GM18505 (cell line): Measurements from ENCODE around the gene DLGAP1.

Experiments used
- ATAC-seq: cut with Tn5 transposase; IDR thresholded peaks from one replicate; pipeline ENCODE4 v1.9.1; 2021; ENCODE audit not compliant: unreplicated experiment
- POLR2A ChIP-seq: IDR thresholded peaks from 4 replicates; pipeline ENCODE4 v1.6.1; 2011; ENCODE audit warnings: borderline replicate concordance; ENCODE audit not compliant: insufficient read depth, insufficient read length; ENCODE audit errors: extremely low read depth

Gene DLGAP1

DNA sequence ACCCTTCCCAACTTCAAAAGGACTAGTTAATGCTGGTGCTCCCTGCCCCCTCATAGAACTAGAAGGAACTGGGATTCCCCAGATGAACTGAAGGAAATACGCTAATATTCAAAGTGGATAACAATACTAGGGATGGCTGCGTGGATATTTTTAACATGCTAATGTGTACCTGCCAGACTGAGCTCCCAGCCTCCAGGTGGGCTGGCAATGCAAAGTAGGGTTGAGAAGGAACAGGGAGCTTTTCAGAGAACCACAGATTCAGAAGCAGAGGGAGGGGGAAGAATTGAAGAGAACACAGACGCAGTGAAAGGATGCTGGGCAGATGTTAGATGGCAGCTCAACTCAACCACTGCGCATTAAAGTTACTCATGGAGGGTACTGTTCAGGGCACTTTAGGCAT is 650.8 kb downstream of the DLGAP1 start:
- TF ChIP-seq POLR2A = no peak
- ATAC-seq = no peak

DNA sequence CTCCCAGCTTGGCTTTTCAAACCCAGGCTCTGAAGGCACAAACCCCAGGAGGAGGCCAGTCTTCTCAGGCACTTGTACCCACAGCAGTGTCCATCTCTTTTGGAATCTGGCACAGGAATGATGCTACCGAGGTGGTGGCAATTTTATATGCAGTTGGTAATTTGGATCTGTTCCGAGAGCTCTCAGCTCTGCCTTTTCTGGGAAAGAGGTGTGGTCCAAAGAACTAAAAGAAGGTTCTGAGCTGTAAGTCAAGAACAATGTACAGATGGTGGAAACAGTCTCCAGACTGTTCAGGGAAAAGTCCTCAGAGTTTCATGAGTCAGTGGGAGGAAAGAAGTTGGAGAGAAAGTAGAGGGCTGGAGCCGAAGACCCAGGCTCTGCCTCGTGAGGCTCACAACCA is 651.8 kb downstream of the DLGAP1 start:
- no peak for ATAC-seq
- TF ChIP-seq POLR2A = no peak

DNA sequence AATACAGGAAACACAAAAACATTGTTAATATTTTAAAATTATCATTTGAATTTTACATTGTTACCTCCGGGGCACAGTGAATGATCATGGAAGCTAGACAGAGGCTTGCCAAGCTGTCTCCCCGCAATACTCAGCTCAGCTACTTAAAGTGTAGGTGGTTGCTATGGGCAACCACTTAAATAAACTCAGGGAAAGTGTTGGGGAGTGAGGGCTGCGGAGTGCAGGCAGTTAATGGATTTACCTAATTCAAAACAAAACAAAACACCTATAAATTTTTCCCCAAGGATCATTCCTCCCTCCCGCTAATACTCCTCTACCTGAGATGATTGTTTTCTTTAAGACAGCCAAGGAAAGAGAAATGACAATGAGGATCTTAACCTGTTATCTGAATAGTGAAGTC is 655.6 kb downstream of the DLGAP1 start:
- no peak for TF ChIP-seq POLR2A
- no peak for ATAC-seq

DNA sequence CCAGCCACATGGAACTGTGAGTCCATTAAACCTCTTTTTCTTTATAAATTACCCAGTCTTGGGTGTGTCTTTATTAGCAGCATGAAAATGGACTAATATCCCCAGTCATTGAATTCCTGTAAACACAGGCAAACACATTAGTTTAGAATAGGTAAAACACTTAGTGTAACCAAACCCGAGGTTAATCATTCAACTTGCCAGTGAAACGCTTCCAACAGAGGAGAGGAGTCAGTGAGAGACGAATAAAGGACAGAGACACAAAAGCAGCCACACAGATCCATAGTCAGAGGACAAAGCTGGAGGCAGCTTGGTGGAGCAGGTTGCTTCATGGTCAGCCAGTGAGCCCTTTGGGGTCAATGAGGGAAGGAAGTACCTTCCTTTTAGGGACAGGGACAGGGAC is 657.1 kb downstream of the DLGAP1 start:
- ATAC-seq = no peak
- TF ChIP-seq POLR2A = no peak

DNA sequence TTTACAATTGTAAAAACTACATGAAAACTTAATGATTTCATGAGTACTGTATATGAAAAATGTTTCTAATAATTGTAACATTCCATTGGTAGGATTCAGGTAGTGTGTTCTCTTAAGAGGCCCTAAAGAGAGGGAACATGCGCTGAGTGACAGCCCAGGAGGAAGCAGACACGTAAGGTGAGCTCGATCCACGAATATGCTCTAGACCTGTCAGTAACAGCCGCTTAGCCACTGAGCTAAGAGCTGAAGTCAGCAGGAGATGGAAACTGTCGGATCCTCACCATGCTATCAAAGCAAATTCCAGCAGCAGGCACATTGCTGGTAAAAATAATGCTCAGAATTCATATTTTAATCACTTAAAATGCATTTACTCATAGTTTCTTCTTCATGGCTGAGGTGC is 658.7 kb downstream of the DLGAP1 start:
- ATAC-seq = no peak
- no peak for TF ChIP-seq POLR2A

DNA sequence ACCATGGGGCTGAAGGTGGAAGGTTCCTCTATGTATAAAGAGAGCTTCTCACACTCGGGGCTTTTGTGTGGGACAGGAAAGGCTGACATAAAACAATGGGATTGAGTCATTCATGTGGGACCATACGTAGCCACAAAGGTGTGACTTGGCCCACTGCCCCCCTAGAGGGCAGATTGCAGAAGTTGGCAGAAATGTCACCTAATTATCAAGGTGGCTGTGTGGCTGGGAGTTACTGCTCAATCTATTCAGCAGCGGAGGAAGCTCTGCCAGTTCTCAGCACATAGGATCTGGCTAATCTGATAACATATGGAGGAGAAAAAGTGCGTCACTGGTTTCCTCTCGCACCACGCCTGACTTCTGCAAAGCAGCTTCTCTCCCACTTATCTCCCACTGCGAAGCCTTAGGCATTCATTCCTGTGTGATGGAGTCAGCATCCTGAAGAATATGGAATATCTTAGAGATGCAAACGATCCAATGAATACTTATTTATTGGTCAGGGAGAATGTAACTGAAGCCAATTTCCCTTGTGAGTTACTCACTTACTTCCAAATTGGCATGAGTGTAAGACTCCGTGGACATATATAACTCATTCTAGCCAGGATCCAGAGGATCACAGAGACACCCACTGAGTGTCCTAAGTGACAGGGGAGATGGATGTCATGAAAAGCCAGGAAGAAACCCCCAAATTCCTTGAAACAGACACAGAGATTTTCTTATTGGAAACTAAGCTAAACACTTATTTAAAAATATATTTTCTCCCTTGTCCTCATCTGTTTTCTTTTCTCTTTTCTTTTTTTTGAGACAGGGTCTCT is 660.4 kb downstream of the DLGAP1 start:
- no peak for ATAC-seq
- no peak for TF ChIP-seq POLR2A

DNA sequence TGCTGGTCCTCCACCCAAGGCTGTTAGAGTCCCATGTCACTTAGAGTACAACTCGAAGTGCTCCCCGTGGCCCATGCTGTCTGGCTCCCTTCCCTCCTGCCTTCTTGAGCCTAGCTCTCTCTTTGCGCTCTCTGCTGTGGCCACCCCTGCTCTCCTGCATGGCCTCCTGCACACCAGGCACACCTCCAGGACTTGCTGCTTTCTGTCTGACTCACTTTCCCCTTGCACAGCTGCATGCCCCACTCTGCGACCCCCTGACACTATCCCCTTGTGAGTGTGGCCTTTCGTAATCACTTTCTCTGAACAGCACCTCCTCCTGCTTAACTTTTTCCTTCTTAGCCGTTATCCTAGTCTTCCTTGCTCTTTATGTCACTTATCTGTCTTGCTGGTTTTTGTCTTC is 661.6 kb downstream of the DLGAP1 start:
- TF ChIP-seq POLR2A = no peak
- no peak for ATAC-seq

DNA sequence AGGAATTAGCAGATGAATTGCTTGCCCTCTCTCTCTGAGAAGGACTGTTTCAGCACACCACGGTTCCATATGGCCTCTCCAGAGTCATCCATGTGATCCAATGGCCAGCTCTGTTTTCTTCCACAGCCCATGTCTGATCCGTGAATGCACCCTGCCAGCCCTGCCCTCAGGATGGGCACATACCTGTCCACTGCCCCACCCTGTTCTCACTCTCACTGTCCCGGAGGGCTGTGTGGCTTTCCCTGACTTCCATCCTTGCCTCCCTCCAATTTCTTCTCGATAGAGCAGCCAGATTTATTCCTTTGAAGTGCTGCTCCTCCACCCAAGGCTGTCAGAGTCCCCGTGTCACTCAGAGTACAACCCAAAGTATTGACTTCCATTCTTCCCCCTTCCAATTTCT is 662.0 kb downstream of the DLGAP1 start:
- no peak for ATAC-seq
- no peak for TF ChIP-seq POLR2A

DNA sequence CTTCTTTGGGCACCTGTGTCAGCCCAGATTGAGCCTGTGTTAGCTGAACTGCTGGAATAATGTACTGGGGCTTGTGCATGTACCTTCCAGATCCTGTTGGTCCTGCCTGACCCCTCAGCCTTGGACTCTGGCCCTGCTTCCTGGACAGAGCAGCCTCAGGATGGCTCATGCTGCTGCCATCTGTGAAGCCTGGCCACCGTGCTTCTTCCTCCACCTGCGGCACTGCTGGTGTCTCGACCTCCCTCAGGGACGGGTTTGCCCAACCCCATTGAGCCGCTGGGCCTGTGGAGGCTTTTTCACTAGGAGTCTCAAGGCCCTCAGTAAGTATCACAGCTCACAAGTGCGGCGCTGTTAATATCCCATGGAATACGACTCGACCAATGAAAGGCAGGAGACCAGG is 662.4 kb downstream of the DLGAP1 start:
- ATAC-seq = no peak
- no peak for TF ChIP-seq POLR2A

DNA sequence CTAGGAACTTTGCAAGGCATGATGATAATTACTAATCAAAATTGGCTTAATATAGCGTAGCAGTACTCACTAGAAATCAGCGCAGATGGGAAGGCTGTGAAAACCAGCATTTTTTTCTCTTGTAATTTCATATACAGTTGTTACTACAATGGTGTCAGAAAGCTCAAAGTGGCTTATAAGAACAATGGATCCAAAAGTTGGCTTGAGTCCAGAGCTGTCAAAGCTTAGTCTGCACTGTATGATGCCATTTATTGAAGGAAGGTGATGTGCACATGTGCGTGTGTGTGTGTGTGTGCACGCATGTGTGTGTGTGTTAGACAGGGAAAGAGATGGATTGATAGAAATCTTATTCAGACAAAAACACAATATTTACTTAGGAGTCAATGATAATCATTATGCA is 663.9 kb downstream of the DLGAP1 start:
- no peak for TF ChIP-seq POLR2A

DNA sequence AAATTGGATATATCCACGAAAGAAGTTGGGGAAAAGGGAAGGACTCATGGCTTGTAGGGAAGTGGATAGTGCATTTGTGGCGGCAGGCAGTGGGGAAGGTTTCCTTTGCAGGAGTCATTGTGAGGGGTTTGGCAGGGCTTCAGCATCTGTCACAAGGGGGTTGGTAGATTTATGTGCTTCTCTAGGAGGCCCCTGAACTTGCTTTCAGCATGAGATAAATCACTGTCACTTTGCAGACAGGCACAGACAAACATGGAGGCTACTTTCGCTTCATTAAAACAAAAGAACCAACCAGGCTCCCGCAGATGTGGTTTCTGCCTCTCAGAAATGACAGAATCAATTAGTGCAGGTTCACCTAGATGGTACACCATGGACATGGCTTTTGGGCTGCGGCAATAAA is 664.4 kb downstream of the DLGAP1 start:
- no peak for ATAC-seq

More for the DNA sequence above, 663.9 kb downstream of the DLGAP1 start:
- no peak for ATAC-seq

DNA sequence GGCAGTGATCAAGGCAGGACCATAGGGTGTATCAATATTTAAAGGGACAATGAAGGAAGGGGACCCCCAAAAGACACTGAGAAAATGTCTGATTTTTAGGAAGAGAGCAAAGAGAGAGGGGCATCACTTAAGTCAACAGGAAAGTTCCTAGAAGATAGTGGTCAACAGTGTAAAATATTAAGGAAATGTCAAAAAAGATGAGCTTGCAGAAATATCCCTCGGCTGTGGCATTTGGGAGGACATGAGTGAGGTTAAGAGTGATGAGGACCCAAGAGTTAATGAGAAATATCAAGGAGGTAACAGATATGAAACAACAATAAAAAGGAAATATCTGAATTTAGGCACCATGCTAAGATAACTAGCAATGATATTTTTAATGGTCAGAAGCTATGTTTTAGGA is 665.6 kb downstream of the DLGAP1 start:
- no peak for ATAC-seq
- TF ChIP-seq POLR2A = no peak

More for the DNA sequence above, 664.4 kb downstream of the DLGAP1 start:
- TF ChIP-seq POLR2A = no peak

DNA sequence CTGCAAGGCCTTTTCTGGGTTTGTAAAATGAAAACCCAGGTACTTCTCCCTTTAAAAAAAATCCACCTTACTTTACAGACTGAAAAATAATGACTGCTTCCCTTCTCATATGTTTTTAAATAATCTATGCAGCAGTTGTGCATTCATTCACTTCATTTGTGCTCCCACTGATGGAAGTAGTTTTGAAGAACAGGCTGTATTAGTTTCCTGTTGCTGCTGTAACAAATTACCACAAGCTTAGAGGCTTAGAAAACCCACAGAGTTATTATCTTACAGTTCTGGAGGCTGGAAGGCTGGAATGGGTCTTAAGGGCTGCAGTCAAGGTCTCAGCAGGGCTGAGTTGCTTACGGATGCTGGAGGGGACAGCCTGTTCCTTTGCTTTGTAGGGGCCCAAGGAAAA is 670.2 kb downstream of the DLGAP1 start:
- no peak for TF ChIP-seq POLR2A
- ATAC-seq = no peak

DNA sequence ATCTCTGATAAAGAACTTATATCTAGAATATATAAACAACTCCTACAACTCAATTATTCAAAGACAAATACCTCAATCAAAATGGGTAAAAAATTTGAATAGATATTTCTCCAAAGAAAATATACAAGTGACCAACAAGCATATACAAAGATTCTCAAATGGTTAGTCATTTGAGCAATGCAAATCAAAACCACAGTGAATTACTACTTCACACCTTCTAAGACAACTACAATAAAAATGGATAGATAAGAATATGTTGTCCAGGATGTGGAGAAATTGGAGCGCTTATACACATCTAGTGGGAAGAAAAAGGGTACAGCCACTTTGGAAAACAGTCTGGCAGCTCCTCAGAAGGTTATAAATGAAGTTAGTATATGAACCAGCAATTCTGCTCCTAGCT is 672.2 kb downstream of the DLGAP1 start:
- ATAC-seq = no peak
- no peak for TF ChIP-seq POLR2A

DNA sequence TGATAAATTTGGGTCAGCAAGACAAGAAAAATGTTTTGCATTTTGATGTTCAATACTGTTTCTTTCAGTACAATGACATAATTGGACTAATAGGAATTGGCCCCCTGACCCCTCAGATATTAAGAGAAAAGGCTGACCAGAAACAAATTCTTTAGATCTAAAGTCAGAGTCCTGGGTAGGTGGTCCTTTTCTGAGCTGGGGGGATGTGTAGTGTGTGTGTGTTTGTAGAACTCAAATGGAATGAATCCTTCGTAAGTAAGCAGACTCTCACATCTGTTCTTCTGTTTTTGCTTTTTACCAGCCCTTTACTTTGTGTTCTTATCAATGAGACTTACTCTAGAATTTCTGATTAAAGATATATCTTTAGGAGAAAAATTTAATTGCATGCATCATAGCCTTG is 677.4 kb downstream of the DLGAP1 start:
- ATAC-seq = no peak
- no peak for TF ChIP-seq POLR2A
